GM12878 (cell line): ENCODE results near the gene C17orf50. TPM values are rescaled to one million over a fixed set of nuclear protein-coding genes. Genes with fewer than 3 reads are reported as not detected.

Experiments used
- ATAC-seq: fragments of 200-7000 bp; cut with Tn5 transposase; 3 replicates; pipeline ENCODE4 v1.9.1; 2020; ENCODE audit warnings: mild to moderate bottlenecking, moderate library complexity
- BruUV-seq: library from RNA; stranded (reverse); fragments of 400-500 nt; replicated peaks from 2 replicates; lab custom pipeline; 2021; lab: Mats Ljungman, UMichigan
- CTCF ChIA-PET: fragments of 300-600 bp; sonication (Branson Sonifier 250); formaldehyde crosslinking; extraction: SDS; loops from one replicate; lab custom pipeline; 2021; ENCODE audit warnings: inconsistent platforms; lab: Yijun Ruan, JAX
- POLR2A ChIA-PET: fragments of 350-600 bp; formaldehyde crosslinking; extraction: SDS; loops from one replicate; lab custom pipeline; 2021; ENCODE audit warnings: inconsistent platforms; lab: Charles Lee
- RAD21 ChIA-PET: fragments of 300-600 bp; sonication (Branson Sonifier 250); formaldehyde crosslinking; loops from one replicate; lab custom pipeline; 2023; ENCODE audit warnings: antibody characterized with exemption; ENCODE audit not compliant: unreplicated experiment; lab: Charles Lee
- SMC1A ChIA-PET: fragments of 300-600 bp; sonication (Branson Sonifier 250); formaldehyde crosslinking; loops from one replicate; lab custom pipeline; 2023; ENCODE audit not compliant: unreplicated experiment, uncharacterized antibody; lab: Charles Lee
- DNase-seq: peaks from one replicate; pipeline ENCODE4 v3.0.0-alpha.2; 2011; ENCODE audit warnings: low read depth, low spot score
- FAIRE-seq: peaks from 3 replicates; lab custom pipeline; 2011; peaks lifted over from hg19 to GRCh38; lab: Jason Lieb, UNC
- H2AFZ ChIP-seq: 2 replicates; pipeline ENCODE4 v1.6.0; 2011; ENCODE audit warnings: low read depth, low read length, control low read depth; ENCODE audit not compliant: control insufficient read depth
- H3K27ac ChIP-seq: 2 replicates; pipeline ENCODE4 v1.5.1; 2011; ENCODE audit warnings: control low read depth; ENCODE audit not compliant: control insufficient read depth, insufficient read depth
- H3K27me3 ChIP-seq, 2 experiments: replicated peaks in 1 of 2; 2 replicates each; pipeline versions ENCODE4 v1.6.0 to v1.6.1; 2011; ENCODE audit warnings: low read length in 1 of 2; ENCODE audit not compliant: control insufficient read depth in 2 of 2, insufficient read depth in 2 of 2
- H3K36me3 ChIP-seq, 2 experiments: 2 replicates each; pipeline ENCODE4 v1.5.1; 2011; ENCODE audit warnings: low read length in 1 of 2; ENCODE audit not compliant: control insufficient read depth in 2 of 2, insufficient read depth in 2 of 2
- H3K4me1 ChIP-seq: 2 replicates; pipeline ENCODE4 v1.6.1; 2011; ENCODE audit warnings: mild to moderate bottlenecking, low read length, moderate library complexity, mixed read lengths; ENCODE audit not compliant: control insufficient read depth, insufficient read depth
- H3K4me2 ChIP-seq: 2 replicates; pipeline ENCODE4 v1.6.0; 2011; ENCODE audit warnings: control low read depth; ENCODE audit not compliant: control insufficient read depth, insufficient read depth
- H3K4me3 ChIP-seq: fragments of 200-600 bp; sonication (generic); 2 replicates; pipeline ENCODE4 v1.5.1; 2016
- H3K79me2 ChIP-seq: 2 replicates; pipeline ENCODE4 v1.6.0; 2011; ENCODE audit warnings: low read length; ENCODE audit not compliant: control insufficient read depth, insufficient read depth
- H3K9ac ChIP-seq: 2 replicates; pipeline ENCODE4 v1.8.0; 2011; ENCODE audit warnings: low read length, control low read depth, mixed read lengths; ENCODE audit not compliant: control insufficient read depth, insufficient read depth
- H3K9me3 ChIP-seq: replicated peaks from 3 replicates; pipeline ENCODE4 v1.5.1; 2011; ENCODE audit warnings: mild to moderate bottlenecking, low read length; ENCODE audit not compliant: control insufficient read depth, insufficient read depth
- H4K20me1 ChIP-seq: 2 replicates; pipeline ENCODE4 v1.6.0; 2011; ENCODE audit not compliant: control insufficient read depth, insufficient read depth
- CBFB ChIP-seq: IDR thresholded peaks from 2 replicates; pipeline ENCODE4 v1.6.1; 2016; ENCODE audit warnings: antibody characterized with exemption, low read depth
- CREM ChIP-seq: IDR thresholded peaks from 2 replicates; pipeline ENCODE4 v1.6.1; 2014; ENCODE audit warnings: antibody characterized with exemption, low read depth
- DPF2 ChIP-seq: fragments of 450-650 bp; IDR thresholded peaks from 2 replicates; pipeline ENCODE4 v1.6.1; 2017; ENCODE audit warnings: mild to moderate bottlenecking
- WGBS: methylation state at CpG from one replicate; pipeline ENCODE4 v1.1.6; 2016; ENCODE audit warnings: low lambda C conversion rate; ENCODE audit not compliant: insufficient replicate concordance, insufficient coverage; ENCODE audit errors: missing lambda C conversion rate; 5-methylcytosine and 5-hydroxymethylcytosine counted together
- in situ Hi-C: fragments of 300-500 bp; cut with MboI; formaldehyde crosslinking; loops from 9 replicates; pipeline ENCODE4 v1.14.3; 2018; ENCODE audit warnings: mixed read lengths
- intact Hi-C: fragments of 100-400 bp; cut with micrococcal nuclease; formaldehyde crosslinking; loops from one replicate; pipeline ENCODE4 v1.14.2; 2022; ENCODE audit not compliant: unreplicated experiment
- polyA plus RNA-seq, 11 experiments: library from polyadenylated mRNA; depleted of rRNA in 4 of 11; unstranded in 6 of 11; stranded (reverse) in 5 of 11; fragments of >200 nt; fragmentation: Nextera tagmentation in 4 of 11; fragmentation: Illumina TruSeq in 1 of 11; extraction: Ambion mirVana in 4 of 11; extraction: Trizol in 1 of 11; gene quantifications; 1 replicate in 1 of 11; 2 replicates in 10 of 11; pipeline versions ENCODE4 v1.2.1 to v1.2.3, GENCODE V29; 2011 to 2016; ENCODE audit warnings: inconsistent platforms in 2 of 11, missing spikeins in 2 of 11, low read depth in 1 of 11
- total RNA-seq, 4 experiments: library from RNA; depleted of rRNA in 3 of 4; stranded (reverse); fragments of >200 nt in 3 of 4; fragmentation: Illumina TruSeq in 1 of 4; extraction: Trizol in 1 of 4; gene quantifications; 2 replicates each; pipeline versions ENCODE4 v1.2.1 to v1.2.3, GENCODE V29; 2013 to 2021
- TF ChIP-seq, protein P1 (sequence below): fragments of 150-350 bp; IDR thresholded peaks from 2 replicates; pipeline ENCODE4 v1.6.1; 2014; ENCODE audit warnings: mild to moderate bottlenecking, low read depth, low read length
- TF ChIP-seq, protein P2 (sequence below): IDR thresholded peaks from 2 replicates; pipeline ENCODE4 v1.6.1; 2012; ENCODE audit warnings: improper control_type of control experiment, low read depth, low read length; ENCODE audit not compliant: insufficient replicate concordance
- TF ChIP-seq, protein P3 (sequence below): fragments of 450-650 bp; IDR thresholded peaks from 2 replicates; pipeline ENCODE4 v1.6.1; 2017; ENCODE audit warnings: mild to moderate bottlenecking, moderate library complexity
- TF ChIP-seq, protein P4 (sequence below): fragments of 450-650 bp; formaldehyde crosslinking; IDR thresholded peaks from 2 replicates; pipeline ENCODE4 v1.4.0; 2020; ENCODE audit warnings: mild to moderate bottlenecking, moderate library complexity

Gene C17orf50
- total and polyA plus RNA-seq, 10 of the 15 experiments (the other 5 are each of a cell fraction or from before 2014, with no cell fraction given), result 0.16 TPM; not detected in 9

DNA sequence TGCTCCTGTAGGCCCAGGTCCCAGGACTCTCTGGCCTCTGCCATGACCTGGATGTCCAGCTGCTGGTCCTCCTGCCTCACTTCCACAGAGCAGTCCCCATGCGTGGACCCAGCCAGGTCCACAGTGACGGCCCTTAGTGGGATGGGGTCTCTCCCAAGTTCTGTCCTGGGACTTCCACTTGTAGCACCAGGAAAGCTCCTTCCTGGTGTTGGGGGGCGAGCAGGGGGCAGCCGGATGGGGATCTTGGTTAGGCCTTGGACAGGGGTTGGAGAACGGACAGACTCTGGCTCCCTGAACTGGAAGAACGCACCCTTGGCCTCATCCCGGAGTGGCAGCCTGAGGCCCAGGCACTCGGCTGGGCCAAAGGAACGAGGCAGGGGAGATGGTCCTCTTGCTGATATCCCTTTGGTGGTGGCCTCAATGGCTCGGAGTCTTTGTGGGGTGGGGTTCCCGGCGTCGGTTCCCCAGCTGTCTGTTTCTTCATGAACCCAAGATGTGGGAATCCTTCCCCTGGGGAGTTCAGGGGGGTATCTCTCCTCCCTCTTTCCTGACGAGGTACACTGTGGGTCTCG, 14.9 kb upstream of the C17orf50 start:
- in situ Hi-C loops (loop anchor here (5.0 to 10.0 kb wide), 3 partner anchors 139 to 581 kb away; no protein-coding TSS in a partner anchor), intact Hi-C loops (loop anchor here (2.0 to 10.0 kb wide), 3 partner anchors 189 to 1321 kb away; no protein-coding TSS in a partner anchor)
- RAD21 ChIA-PET, result no interaction called here
- ATAC-seq, result no peak
- H3K79me2 ChIP-seq, result no peaks in the 10 kb centered on the region
- H3K36me3 ChIP-seq, result no peaks in the 10 kb centered on the region
- H3K4me2 ChIP-seq, result no peak overlapping the region
- H3K27ac ChIP-seq, result no peak overlapping the region
- WGBS, result 21% methylated on average over 12 of the region's 15 CpGs
- BruUV-seq, result no TSS peak
- H3K4me3 ChIP-seq, result no peak overlapping the region
- no peaks in the 10 kb centered on the region for H4K20me1 ChIP-seq
- no peak for FAIRE-seq
- no peak overlapping the region for H2AFZ ChIP-seq
- H3K27me3 ChIP-seq, result peaks cover 2 to 6% of the 10 kb centered on the region in 2 experiments; a peak in 3 of 4 replicates
- TF ChIP-seq, protein P1, sequence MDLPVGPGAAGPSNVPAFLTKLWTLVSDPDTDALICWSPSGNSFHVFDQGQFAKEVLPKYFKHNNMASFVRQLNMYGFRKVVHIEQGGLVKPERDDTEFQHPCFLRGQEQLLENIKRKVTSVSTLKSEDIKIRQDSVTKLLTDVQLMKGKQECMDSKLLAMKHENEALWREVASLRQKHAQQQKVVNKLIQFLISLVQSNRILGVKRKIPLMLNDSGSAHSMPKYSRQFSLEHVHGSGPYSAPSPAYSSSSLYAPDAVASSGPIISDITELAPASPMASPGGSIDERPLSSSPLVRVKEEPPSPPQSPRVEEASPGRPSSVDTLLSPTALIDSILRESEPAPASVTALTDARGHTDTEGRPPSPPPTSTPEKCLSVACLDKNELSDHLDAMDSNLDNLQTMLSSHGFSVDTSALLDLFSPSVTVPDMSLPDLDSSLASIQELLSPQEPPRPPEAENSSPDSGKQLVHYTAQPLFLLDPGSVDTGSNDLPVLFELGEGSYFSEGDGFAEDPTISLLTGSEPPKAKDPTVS, result no peak
- TF ChIP-seq, protein P2, sequence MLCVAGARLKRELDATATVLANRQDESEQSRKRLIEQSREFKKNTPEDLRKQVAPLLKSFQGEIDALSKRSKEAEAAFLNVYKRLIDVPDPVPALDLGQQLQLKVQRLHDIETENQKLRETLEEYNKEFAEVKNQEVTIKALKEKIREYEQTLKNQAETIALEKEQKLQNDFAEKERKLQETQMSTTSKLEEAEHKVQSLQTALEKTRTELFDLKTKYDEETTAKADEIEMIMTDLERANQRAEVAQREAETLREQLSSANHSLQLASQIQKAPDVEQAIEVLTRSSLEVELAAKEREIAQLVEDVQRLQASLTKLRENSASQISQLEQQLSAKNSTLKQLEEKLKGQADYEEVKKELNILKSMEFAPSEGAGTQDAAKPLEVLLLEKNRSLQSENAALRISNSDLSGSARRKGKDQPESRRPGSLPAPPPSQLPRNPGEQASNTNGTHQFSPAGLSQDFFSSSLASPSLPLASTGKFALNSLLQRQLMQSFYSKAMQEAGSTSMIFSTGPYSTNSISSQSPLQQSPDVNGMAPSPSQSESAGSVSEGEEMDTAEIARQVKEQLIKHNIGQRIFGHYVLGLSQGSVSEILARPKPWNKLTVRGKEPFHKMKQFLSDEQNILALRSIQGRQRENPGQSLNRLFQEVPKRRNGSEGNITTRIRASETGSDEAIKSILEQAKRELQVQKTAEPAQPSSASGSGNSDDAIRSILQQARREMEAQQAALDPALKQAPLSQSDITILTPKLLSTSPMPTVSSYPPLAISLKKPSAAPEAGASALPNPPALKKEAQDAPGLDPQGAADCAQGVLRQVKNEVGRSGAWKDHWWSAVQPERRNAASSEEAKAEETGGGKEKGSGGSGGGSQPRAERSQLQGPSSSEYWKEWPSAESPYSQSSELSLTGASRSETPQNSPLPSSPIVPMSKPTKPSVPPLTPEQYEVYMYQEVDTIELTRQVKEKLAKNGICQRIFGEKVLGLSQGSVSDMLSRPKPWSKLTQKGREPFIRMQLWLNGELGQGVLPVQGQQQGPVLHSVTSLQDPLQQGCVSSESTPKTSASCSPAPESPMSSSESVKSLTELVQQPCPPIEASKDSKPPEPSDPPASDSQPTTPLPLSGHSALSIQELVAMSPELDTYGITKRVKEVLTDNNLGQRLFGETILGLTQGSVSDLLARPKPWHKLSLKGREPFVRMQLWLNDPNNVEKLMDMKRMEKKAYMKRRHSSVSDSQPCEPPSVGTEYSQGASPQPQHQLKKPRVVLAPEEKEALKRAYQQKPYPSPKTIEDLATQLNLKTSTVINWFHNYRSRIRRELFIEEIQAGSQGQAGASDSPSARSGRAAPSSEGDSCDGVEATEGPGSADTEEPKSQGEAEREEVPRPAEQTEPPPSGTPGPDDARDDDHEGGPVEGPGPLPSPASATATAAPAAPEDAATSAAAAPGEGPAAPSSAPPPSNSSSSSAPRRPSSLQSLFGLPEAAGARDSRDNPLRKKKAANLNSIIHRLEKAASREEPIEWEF, result no peak
- TF ChIP-seq, protein P3, sequence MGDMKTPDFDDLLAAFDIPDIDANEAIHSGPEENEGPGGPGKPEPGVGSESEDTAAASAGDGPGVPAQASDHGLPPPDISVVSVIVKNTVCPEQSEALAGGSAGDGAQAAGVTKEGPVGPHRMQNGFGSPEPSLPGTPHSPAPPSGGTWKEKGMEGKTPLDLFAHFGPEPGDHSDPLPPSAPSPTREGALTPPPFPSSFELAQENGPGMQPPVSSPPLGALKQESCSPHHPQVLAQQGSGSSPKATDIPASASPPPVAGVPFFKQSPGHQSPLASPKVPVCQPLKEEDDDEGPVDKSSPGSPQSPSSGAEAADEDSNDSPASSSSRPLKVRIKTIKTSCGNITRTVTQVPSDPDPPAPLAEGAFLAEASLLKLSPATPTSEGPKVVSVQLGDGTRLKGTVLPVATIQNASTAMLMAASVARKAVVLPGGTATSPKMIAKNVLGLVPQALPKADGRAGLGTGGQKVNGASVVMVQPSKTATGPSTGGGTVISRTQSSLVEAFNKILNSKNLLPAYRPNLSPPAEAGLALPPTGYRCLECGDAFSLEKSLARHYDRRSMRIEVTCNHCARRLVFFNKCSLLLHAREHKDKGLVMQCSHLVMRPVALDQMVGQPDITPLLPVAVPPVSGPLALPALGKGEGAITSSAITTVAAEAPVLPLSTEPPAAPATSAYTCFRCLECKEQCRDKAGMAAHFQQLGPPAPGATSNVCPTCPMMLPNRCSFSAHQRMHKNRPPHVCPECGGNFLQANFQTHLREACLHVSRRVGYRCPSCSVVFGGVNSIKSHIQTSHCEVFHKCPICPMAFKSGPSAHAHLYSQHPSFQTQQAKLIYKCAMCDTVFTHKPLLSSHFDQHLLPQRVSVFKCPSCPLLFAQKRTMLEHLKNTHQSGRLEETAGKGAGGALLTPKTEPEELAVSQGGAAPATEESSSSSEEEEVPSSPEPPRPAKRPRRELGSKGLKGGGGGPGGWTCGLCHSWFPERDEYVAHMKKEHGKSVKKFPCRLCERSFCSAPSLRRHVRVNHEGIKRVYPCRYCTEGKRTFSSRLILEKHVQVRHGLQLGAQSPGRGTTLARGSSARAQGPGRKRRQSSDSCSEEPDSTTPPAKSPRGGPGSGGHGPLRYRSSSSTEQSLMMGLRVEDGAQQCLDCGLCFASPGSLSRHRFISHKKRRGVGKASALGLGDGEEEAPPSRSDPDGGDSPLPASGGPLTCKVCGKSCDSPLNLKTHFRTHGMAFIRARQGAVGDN, result no peak
- TF ChIP-seq DPF2 (no peak), CBFB (no peak), CREM (no peak)
- TF ChIP-seq, protein P4, sequence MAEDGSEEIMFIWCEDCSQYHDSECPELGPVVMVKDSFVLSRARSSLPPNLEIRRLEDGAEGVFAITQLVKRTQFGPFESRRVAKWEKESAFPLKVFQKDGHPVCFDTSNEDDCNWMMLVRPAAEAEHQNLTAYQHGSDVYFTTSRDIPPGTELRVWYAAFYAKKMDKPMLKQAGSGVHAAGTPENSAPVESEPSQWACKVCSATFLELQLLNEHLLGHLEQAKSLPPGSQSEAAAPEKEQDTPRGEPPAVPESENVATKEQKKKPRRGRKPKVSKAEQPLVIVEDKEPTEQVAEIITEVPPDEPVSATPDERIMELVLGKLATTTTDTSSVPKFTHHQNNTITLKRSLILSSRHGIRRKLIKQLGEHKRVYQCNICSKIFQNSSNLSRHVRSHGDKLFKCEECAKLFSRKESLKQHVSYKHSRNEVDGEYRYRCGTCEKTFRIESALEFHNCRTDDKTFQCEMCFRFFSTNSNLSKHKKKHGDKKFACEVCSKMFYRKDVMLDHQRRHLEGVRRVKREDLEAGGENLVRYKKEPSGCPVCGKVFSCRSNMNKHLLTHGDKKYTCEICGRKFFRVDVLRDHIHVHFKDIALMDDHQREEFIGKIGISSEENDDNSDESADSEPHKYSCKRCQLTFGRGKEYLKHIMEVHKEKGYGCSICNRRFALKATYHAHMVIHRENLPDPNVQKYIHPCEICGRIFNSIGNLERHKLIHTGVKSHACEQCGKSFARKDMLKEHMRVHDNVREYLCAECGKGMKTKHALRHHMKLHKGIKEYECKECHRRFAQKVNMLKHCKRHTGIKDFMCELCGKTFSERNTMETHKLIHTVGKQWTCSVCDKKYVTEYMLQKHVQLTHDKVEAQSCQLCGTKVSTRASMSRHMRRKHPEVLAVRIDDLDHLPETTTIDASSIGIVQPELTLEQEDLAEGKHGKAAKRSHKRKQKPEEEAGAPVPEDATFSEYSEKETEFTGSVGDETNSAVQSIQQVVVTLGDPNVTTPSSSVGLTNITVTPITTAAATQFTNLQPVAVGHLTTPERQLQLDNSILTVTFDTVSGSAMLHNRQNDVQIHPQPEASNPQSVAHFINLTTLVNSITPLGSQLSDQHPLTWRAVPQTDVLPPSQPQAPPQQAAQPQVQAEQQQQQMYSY (CRISPR knock-in tag), result no peak
- SMC1A ChIA-PET, result no interaction called here
- POLR2A ChIA-PET, result interaction anchor here (0.6 kb wide), 1 partner anchor 186 kb away, joined by 3 read pairs; no protein-coding TSS in a partner anchor
- H3K9ac ChIP-seq, result no peak overlapping the region
- no peaks in the 10 kb centered on the region for H3K9me3 ChIP-seq
- no peaks in the 10 kb centered on the region for H3K4me1 ChIP-seq
- CTCF ChIA-PET, result interaction anchor here (1.0 to 6.0 kb wide), 4 partner anchors 12 to 133 kb away, joined by 3 to 116 read pairs (median 4); no protein-coding TSS in a partner anchor
- DNase-seq, result no peak
